Measurements from ENCODE around the gene AMDHD2. TPM values are rescaled to one million over a fixed set of nuclear protein-coding genes. Genes with fewer than 3 reads are reported as not detected.
A peak's percentile ranks its signal among the peaks of the same experiment; 100 is the strongest.

The AMDHD2 gene
- total RNA-seq, 3 donors from 2014 or later: 27.9 to 57.0 (median 28.2) TPM

- TF ChIP-seq CTCF (IDR thresholded peaks at IDR 0.05) (no peak), POLR2AphosphoS5 (IDR thresholded peaks at IDR 0.05) (no peak), POLR2A (IDR thresholded peaks at IDR 0.05) (no peak)
- H3K27ac ChIP-seq: peak overlapping the region; percentile 9 to 54
These were observed 12.5 kb upstream of the AMDHD2 start for GRCh38 chr16:2507665-2508064.

GRCh38 chr16:2508722-2509400, 11.3 kb upstream of the AMDHD2 start:
- no peak for DNase-seq (ENCODE audit: low spot score in 2 of 2)
- Histone ChIP-seq H3K36me3 (no peaks in the 10 kb centered on the region), H3K27ac (peak overlapping the region in 1 of 2 donors; percentile 32), H3K27me3 (no peaks in the 10 kb centered on the region), H3K9me3 (no peaks in the 10 kb centered on the region), H3K4me1 (no peaks in the 10 kb centered on the region), H3K4me3 (no peak overlapping the region)
- TF ChIP-seq POLR2A (IDR thresholded peaks at IDR 0.05) (no peak), POLR2AphosphoS5 (IDR thresholded peaks at IDR 0.05) (no peak), CTCF (IDR thresholded peaks at IDR 0.05) (no peak)
- intact Hi-C loops (cut with DNase I; ENCODE audit: low total_unique reads): no loop called here

More at GRCh38 chr16:2507665-2508064, 12.5 kb upstream of the AMDHD2 start:
- no peaks in the 10 kb centered on the region for H3K36me3 ChIP-seq
- H3K9me3 ChIP-seq: no peaks in the 10 kb centered on the region
- no peaks in the 10 kb centered on the region for H3K27me3 ChIP-seq
- H3K4me1 ChIP-seq: peaks cover 0 to under 1% of the 10 kb centered on the region in 2 donors
- intact Hi-C loops (cut with DNase I; ENCODE audit: low total_unique reads): no loop called here
- H3K4me3 ChIP-seq: no peak overlapping the region
- DNase-seq (ENCODE audit: low spot score in 2 of 2): no peak

GRCh38 chr16:2511128-2511800, 8.9 kb upstream of the AMDHD2 start:
- Histone ChIP-seq H3K4me3 (peak overlapping the region in 2 of 3 donors; percentile 9 to 47), H3K36me3 (no peaks in the 10 kb centered on the region), H3K9me3 (no peaks in the 10 kb centered on the region), H3K27ac (peak overlapping the region in 1 of 2 donors; percentile 98), H3K4me1 (peaks cover 0 to 15% of the 10 kb centered on the region in 2 donors), H3K27me3 (no peaks in the 10 kb centered on the region)
- no peak for DNase-seq (ENCODE audit: low spot score in 2 of 2)
- TF ChIP-seq CTCF (IDR thresholded peaks at IDR 0.05) (no peak), POLR2AphosphoS5 (IDR thresholded peaks at IDR 0.05) (peak in 2 of 3 donors; percentile 40 to 44)
- intact Hi-C loops (cut with DNase I; ENCODE audit: low total_unique reads): no loop called here

GRCh38 chr16:2511996-2512734, 8.0 kb upstream of the AMDHD2 start:
- no peak overlapping the region for H3K4me3 ChIP-seq
- no peaks in the 10 kb centered on the region for H3K27me3 ChIP-seq
- H3K27ac ChIP-seq: peak overlapping the region; percentile 98 to 99
- TF ChIP-seq POLR2A (IDR thresholded peaks at IDR 0.05): no peak
- no peak for TF ChIP-seq POLR2AphosphoS5 (IDR thresholded peaks at IDR 0.05)
- no peak for TF ChIP-seq CTCF (IDR thresholded peaks at IDR 0.05)
- H3K4me1 ChIP-seq: peaks cover 6 to 24% of the 10 kb centered on the region in 2 donors
- no peak for DNase-seq (ENCODE audit: low spot score in 2 of 2)
- H3K9me3 ChIP-seq: no peaks in the 10 kb centered on the region
- intact Hi-C loops (cut with DNase I; ENCODE audit: low total_unique reads): no loop called here
- no peaks in the 10 kb centered on the region for H3K36me3 ChIP-seq

Measured in breast epithelium (tissue), 4 donors.